Body of pancreas (tissue), 4 donors: ENCODE data around the gene PITPNC1. TPM values are rescaled to one million over a fixed set of nuclear protein-coding genes. Genes with fewer than 3 reads are reported as not detected.
A peak's percentile ranks its signal among the peaks of the same experiment; 100 is the strongest.

Experiments
- ATAC-seq: fragments of 150-250 bp; one replicate; pipeline ENCODE4 v1.9.1; 2016
- DNase-seq, 4 donors: peaks; one replicate each; pipeline ENCODE4 v3.0.0-alpha.2; 2019
- H3K27ac ChIP-seq, 4 donors: fragments of 200-600 bp; sonication (generic); 1 replicate in 3 of 4; 2 replicates in 1 of 4; pipeline versions ENCODE4 v1.5.1 to v1.6.1; 2016 to 2019; ENCODE audit warnings: mild to moderate bottlenecking in 1 of 4, mixed read lengths in 1 of 4, moderate library complexity in 1 of 4
- H3K27me3 ChIP-seq, 2 donors: fragments of 200-600 bp; sonication (generic); one replicate each; pipeline ENCODE4 v1.6.0; 2016; ENCODE audit warnings: mild to moderate bottlenecking in 1 of 2
- H3K36me3 ChIP-seq, 2 donors: fragments of 200-600 bp; sonication (generic); replicated peaks in 1 of 2; 2 replicates each; pipeline ENCODE4 v1.5.1; 2016; ENCODE audit warnings: low read depth in 2 of 2; ENCODE audit not compliant: insufficient read depth in 1 of 2
- H3K4me1 ChIP-seq: fragments of 200-600 bp; sonication (generic); one replicate; pipeline ENCODE4 v1.6.0; 2016
- H3K4me3 ChIP-seq, 2 donors: fragments of 200-600 bp; sonication (generic); 1 replicate in 1 of 2; 2 replicates in 1 of 2; pipeline ENCODE4 v1.5.1; 2016 to 2019
- H3K9me3 ChIP-seq, 3 donors: fragments of 200-600 bp; sonication (generic); 1 replicate in 2 of 3; 2 replicates in 1 of 3; pipeline ENCODE4 v1.5.1; 2016
- CTCF ChIP-seq, 7 experiments: fragments of 450-650 bp in 4 of 7; fragments of 200-600 bp in 3 of 7; sonication (generic) in 3 of 7; IDR thresholded peaks; one replicate each; pipeline ENCODE4 v1.5.1; 2016 to 2019; ENCODE audit warnings: antibody characterized with exemption in 7 of 7
- POLR2A ChIP-seq, 3 donors: fragments of 450-650 bp; IDR thresholded peaks; one replicate each; pipeline ENCODE4 v1.6.1; 2016; ENCODE audit warnings: antibody characterized with exemption in 3 of 3, mild to moderate bottlenecking in 2 of 3
- WGBS, 2 donors: methylation state at CpG; one replicate each; pipeline ENCODE4 v1.1.5; 2017; 5-methylcytosine and 5-hydroxymethylcytosine counted together
- intact Hi-C: fragments of 100-400 bp; cut with DNase I; formaldehyde crosslinking; loops from one replicate; pipeline ENCODE4 v1.15.1; 2023
- total RNA-seq, 2 donors: library from RNA; depleted of rRNA; stranded (reverse); fragments of >200 nt; gene quantifications; one replicate each; pipeline ENCODE4 v1.1.0, GENCODE V29; 2016

The PITPNC1 gene
- total RNA-seq, 2 donors from 2014 or later = 11.9 to 17.5 TPM

DNA sequence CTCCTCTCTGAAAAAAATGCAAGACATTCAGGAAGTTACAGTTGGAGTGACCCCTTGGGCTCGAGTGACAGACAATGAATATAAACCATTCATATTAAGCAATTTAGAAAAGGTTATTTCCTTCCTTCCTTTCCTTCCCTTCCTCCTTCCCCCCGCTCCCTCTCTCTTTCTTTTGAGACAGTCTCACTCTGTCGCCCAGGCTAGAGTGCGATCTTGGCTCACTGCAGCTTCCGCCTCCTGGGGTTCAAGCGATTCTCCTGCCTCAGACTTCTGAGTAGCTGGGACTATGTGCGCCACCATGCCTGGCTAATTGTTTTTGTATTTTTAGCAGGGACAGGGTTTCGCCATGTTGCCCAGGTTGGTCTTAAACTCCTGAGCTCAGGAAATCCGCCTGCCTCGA lies 23.9 kb upstream of the PITPNC1 start:
- DNase-seq = no peak
- intact Hi-C loops = no loop called here
- Histone ChIP-seq H3K27me3 (no peaks in the 10 kb centered on the region), H3K4me3 (no peak overlapping the region), H3K9me3 (no peaks in the 10 kb centered on the region), H3K4me1 (peaks cover 4% of the 10 kb centered on the region), H3K36me3 (peaks cover 19 to 22% of the 10 kb centered on the region in 2 donors), H3K27ac (no peak overlapping the region)
- TF ChIP-seq CTCF (IDR thresholded peaks at IDR 0.05) = no peak
- TF ChIP-seq POLR2A (IDR thresholded peaks at IDR 0.05) = no peak
- ATAC-seq = no peak
- 86% methylated on average over 9 to 10 of the region's 10 CpGs for WGBS, 2 donors

DNA sequence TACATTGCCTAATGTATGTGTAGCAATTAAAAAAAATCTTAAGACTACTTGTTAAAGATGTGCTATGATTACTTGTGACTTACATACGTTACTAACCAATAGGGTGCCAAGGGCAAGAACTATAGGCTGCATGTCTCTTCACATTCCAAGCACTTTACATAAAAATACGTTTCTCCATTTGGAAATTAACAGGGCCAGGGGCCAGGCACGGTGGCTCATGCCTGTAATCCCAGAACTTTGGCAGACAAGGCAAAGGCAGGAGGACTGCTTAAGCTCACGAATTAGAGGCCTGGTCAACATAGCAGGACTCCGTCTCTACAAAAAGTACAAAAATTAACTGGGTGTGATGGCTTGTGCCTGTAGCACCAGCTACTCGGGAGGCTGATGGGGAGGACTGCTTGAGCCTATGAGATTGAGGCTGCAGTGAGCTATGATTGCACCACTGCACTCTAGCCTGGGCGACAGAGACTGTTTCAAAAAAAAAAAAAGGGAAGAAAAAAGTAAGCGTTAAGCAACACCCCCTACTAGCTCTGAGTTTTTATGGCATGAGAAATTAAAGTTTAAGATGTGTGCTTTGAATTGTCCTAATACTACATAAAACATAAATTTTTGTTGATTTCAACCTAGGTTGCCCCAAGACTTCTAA lies 23.0 kb upstream of the PITPNC1 start:
- Histone ChIP-seq H3K4me1 (peaks cover 10% of the 10 kb centered on the region), H3K27ac (no peak overlapping the region), H3K4me3 (no peak overlapping the region), H3K27me3 (no peaks in the 10 kb centered on the region), H3K9me3 (no peaks in the 10 kb centered on the region), H3K36me3 (peaks cover 12 to 17% of the 10 kb centered on the region in 2 donors)
- DNase-seq (peak in 1 of 4 donors; percentile 16), ATAC-seq (no peak)
- intact Hi-C loops = no loop called here
- 84 to 88% methylated on average over 8 of the region's 8 CpGs for WGBS, 2 donors
- TF ChIP-seq POLR2A (IDR thresholded peaks at IDR 0.05) = no peak
- no peak for TF ChIP-seq CTCF (IDR thresholded peaks at IDR 0.05)

DNA sequence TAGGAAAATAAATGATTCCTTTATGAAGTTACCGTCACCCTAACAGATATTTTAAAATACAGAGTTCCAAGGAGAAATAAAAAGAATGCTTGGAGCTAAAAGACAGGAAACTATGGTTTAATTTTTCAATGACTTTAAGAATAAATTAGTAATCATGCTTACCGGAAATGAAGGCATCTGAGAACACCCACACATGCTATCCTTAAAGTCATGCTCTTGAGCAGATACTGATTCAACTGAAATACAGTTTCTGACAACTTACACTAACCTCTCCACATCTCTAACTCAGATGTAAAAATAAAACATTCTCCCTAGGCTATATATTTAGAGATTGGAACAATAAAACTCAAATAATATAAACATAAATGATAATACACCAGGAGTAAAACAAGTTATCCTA lies 18.5 kb upstream of the PITPNC1 start:
- no peak for ATAC-seq
- DNase-seq = no peak
- Histone ChIP-seq H3K27ac (no peak overlapping the region), H3K27me3 (no peaks in the 10 kb centered on the region), H3K4me3 (no peak overlapping the region), H3K4me1 (peaks cover 53% of the 10 kb centered on the region), H3K9me3 (no peaks in the 10 kb centered on the region), H3K36me3 (peaks cover 0 to 8% of the 10 kb centered on the region in 2 donors)
- WGBS, 2 donors = 65 to 73% methylated on average over 2 of the region's 2 CpGs
- intact Hi-C loops = no loop called here
- no peak for TF ChIP-seq CTCF (IDR thresholded peaks at IDR 0.05)
- no peak for TF ChIP-seq POLR2A (IDR thresholded peaks at IDR 0.05)

DNA sequence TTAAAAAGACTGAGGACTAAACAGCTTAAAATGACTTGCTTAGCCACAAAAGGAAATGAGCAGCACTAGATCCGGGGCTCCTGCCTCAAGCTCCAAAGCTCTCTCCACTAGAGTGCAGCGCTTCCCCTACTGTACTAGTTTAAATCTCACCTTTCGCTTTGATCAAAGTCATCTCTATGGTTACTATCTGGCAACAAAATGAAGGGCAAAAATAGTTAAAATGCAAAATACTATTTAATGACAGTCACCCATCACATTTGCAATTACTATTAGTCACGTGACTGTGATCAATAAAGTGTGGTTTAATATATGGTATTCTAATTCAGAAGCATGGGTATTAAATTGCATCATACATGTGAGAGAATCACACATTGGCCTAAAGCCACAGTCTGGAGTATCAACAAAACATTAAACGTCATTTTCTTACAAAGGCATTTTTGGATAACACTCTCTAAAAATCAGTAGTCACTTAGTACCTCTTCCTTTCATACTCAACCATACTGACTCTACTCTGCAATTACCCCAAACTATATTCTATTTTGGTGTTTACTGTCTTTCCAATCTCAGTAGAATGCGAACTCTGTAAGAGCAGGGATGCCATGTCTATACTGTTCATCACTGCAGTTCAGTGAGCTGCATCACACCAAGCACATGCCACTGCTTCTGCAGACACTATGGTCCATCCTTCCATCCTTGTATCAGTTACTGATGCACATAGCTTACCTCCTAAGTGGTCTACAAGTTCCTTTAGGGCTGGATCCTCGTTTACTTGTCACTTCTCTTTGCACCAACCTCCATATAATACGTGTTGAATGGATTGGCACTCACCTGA lies 16.9 kb upstream of the PITPNC1 start:
- H3K36me3 ChIP-seq = peaks cover 0 to 2% of the 10 kb centered on the region in 2 donors
- H3K27ac ChIP-seq = peak overlapping the region in 1 of 4 donors; percentile 6
- no peaks in the 10 kb centered on the region for H3K9me3 ChIP-seq
- H3K27me3 ChIP-seq = no peaks in the 10 kb centered on the region
- peaks cover 67% of the 10 kb centered on the region for H3K4me1 ChIP-seq
- ATAC-seq = peak; percentile 33
- 39 to 46% methylated on average over 8 of the region's 8 CpGs for WGBS, 2 donors
- TF ChIP-seq CTCF (IDR thresholded peaks at IDR 0.05) (peak in 1 of 7 experiments; percentile 22), POLR2A (IDR thresholded peaks at IDR 0.05) (no peak)
- DNase-seq = no peak
- no peak overlapping the region for H3K4me3 ChIP-seq
- intact Hi-C loops = no loop called here
